T-helper 22 cell (primary cell): Measurements from ENCODE around the gene MBD3.

Experiments used
- DNase-seq: peaks from one replicate; pipeline ENCODE4 v3.0.0-alpha.2; 2020; ENCODE audit warnings: low read depth

The MBD3 gene

GRCh38 chr19:1571358-1571757 lies 21.3 kb downstream of the MBD3 start:
- no peak for DNase-seq

- no peak for DNase-seq
Measured at GRCh38 chr19:1570836-1571235, 21.8 kb downstream of the MBD3 start.

GRCh38 chr19:1569997-1570396 lies 22.7 kb downstream of the MBD3 start:
- DNase-seq: no peak

- peak; percentile 73 for DNase-seq
Measured at GRCh38 chr19:1568320-1569019, 24.2 kb downstream of the MBD3 start, which contains the start of gene MEX3D. TSS of gene MEX3D (minus strand) at chr19:1568325. CDS start at chr19:1568058, 267 bp downstream.

- no peak for DNase-seq
Measured at GRCh38 chr19:1567848-1568227, 24.8 kb downstream of the MBD3 start.

GRCh38 chr19:1567116-1567847 lies 25.4 kb downstream of the MBD3 start:
- DNase-seq: no peak

GRCh38 chr19:1566392-1567115 lies 26.1 kb downstream of the MBD3 start:
- no peak for DNase-seq

GRCh38 chr19:1563251-1563650 lies 29.4 kb downstream of the MBD3 start:
- DNase-seq: no peak

GRCh38 chr19:1561236-1561842 lies 31.3 kb downstream of the MBD3 start:
- no peak for DNase-seq

- DNase-seq: no peak
Measured at GRCh38 chr19:1560286-1560882, 32.3 kb downstream of the MBD3 start.

GRCh38 chr19:1558552-1558951 lies 34.1 kb downstream of the MBD3 start:
- no peak for DNase-seq

GRCh38 chr19:1556390-1557070 lies 36.1 kb downstream of the MBD3 start:
- no peak for DNase-seq

- DNase-seq: no peak
Measured at GRCh38 chr19:1555487-1556389, 36.9 kb downstream of the MBD3 start.

GRCh38 chr19:1554968-1555367 lies 37.7 kb downstream of the MBD3 start:
- DNase-seq: no peak

GRCh38 chr19:1553415-1553814 lies 39.2 kb downstream of the MBD3 start:
- DNase-seq: no peak

GRCh38 chr19:1551068-1552040 lies 41.3 kb downstream of the MBD3 start:
- no peak for DNase-seq

GRCh38 chr19:1549332-1549945 lies 43.2 kb downstream of the MBD3 start:
- DNase-seq: no peak

- no peak for DNase-seq
Measured at GRCh38 chr19:1540365-1540925, 52.2 kb downstream of the MBD3 start.
